ENCODE data around the gene SCGB1C2.

DNA sequence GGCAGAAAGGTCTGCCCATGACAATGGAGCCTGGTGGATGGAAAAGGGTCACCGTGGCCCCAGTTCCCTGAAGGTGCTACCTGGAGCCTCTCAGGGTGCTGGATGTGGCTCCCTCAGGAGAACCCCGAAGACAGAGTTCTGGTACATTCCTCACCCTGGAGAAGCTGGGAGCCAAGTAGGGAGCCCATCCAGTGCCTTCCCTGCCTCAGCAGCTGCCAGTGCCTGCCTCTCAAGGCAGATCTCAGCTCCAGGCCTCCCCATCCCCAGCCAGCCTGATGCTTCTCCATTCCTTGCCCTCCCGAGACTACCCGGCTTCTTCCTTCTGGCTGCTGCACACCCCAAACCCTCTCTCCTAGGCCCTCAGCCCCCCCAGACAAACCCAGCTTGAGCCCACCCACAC lies 20.5 kb downstream of the SCGB1C2 start:
- TF ChIP-seq, protein P1, sequence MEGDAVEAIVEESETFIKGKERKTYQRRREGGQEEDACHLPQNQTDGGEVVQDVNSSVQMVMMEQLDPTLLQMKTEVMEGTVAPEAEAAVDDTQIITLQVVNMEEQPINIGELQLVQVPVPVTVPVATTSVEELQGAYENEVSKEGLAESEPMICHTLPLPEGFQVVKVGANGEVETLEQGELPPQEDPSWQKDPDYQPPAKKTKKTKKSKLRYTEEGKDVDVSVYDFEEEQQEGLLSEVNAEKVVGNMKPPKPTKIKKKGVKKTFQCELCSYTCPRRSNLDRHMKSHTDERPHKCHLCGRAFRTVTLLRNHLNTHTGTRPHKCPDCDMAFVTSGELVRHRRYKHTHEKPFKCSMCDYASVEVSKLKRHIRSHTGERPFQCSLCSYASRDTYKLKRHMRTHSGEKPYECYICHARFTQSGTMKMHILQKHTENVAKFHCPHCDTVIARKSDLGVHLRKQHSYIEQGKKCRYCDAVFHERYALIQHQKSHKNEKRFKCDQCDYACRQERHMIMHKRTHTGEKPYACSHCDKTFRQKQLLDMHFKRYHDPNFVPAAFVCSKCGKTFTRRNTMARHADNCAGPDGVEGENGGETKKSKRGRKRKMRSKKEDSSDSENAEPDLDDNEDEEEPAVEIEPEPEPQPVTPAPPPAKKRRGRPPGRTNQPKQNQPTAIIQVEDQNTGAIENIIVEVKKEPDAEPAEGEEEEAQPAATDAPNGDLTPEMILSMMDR (optimal IDR thresholded peaks at IDR 0.05 in 1 of 3, IDR thresholded peaks at IDR 0.05 in 1 of 3, conservative IDR thresholded peaks at IDR 0.05 in 1 of 3; ENCODE audit: extremely low read depth in 1 of 3, insufficient read depth in 2 of 3, low read length in 3 of 3): no peak
- no peak for TF ChIP-seq EZH2 (IDR thresholded peaks at IDR 0.05; ENCODE audit: low read length)

Data from keratinocyte (primary cell).